Activated T-helper 1 cell treated with anti-CD3 and anti-CD28 coated beads, Interleukin-2, amount 50 U/mL, for 16 hours (primary cell): ENCODE data around the gene SMARCA2.

ENCODE experiments used
- DNase-seq, 2 donors: peaks; one replicate each; pipeline ENCODE4 v3.0.0-alpha.2; 2020; ENCODE audit warnings: low read depth in 1 of 2, low spot score in 1 of 2

The SMARCA2 gene

GRCh38 chr9:2039294-2040180 is 24.4 kb downstream of the SMARCA2 start:
- no peak for DNase-seq

GRCh38 chr9:2040828-2041227 is 25.7 kb downstream of the SMARCA2 start:
- DNase-seq: no peak

- no peak for DNase-seq
Observed at GRCh38 chr9:2041736-2042135, 26.6 kb downstream of the SMARCA2 start.

- no peak for DNase-seq
Observed at GRCh38 chr9:2043243-2043642, 28.1 kb downstream of the SMARCA2 start.

DNA sequence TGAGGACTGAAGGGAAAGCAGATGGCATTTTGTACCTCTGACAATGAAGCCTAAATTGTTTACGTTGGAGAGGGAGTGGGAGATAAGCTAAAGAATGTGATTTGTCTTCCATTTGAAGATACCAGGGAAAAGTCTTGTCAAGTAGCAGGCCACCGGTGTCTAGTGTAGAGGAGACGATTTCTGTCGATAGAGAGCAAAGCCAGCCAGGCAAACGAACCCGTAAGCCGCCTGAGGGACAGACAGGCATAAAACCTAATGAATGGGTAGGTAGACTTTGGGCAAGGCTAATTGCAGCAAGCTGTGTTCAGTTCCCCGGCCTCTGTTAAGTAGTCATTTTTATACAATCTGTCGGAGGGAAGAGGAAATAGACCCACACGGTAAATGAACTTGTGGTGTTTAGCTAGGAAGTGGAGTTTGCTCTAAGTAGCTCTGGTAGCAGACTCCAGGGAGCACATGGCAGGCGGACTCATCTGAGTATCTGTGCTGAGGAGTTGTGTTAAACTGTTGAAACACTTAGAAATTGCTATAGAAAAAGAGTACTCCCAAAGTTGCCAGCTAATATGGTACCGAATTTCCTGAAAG is 28.8 kb downstream of the SMARCA2 start:
- DNase-seq: no peak

DNA sequence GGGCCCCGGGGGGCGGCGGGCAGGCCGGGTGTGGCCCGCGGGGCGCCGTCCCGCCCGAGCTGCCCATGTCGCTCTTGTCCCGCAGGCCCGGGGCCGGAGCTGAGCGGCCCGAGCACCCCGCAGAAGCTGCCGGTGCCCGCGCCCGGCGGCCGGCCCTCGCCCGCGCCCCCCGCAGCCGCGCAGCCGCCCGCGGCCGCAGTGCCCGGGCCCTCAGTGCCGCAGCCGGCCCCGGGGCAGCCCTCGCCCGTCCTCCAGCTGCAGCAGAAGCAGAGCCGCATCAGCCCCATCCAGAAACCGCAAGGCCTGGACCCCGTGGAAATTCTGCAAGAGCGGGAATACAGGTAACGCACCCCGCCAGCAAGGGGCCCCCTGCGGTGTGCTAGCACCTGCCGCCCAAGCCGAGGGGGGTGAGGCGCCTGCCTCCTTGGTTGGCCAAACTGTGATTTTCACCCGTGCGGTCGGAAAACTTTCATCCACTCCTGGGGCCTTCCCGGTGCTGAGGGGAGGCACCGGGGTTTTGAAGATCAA is 32.1 kb downstream of the SMARCA2 start:
- no peak for DNase-seq

DNA sequence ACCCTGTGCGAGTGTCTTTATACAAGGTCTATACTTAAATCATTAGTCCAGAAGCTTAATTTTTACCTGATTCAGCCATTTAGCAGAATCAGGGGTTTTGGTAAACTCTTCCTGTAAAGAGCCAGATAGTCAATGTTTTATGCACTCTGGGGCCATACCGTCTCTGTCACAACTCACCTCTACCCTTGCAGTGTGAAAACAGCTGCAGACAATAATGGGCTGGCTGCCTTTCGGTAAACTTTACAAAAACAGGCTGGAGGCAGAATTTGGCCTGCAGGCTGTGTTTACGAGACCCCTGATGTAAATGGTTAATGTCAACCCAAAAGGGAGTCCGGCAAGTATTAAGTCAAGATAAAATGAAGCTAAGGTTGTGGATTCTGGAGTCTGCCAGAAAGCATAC is 32.8 kb downstream of the SMARCA2 start:
- no peak for DNase-seq

- DNase-seq: no peak
Observed at GRCh38 chr9:2050236-2050635, 35.1 kb downstream of the SMARCA2 start.

GRCh38 chr9:2053883-2054845 is 39.0 kb downstream of the SMARCA2 start:
- DNase-seq: peak; percentile 31 to 47

GRCh38 chr9:2055203-2055658 is 40.1 kb downstream of the SMARCA2 start:
- no peak for DNase-seq

GRCh38 chr9:2059274-2059929 is 44.3 kb downstream of the SMARCA2 start:
- no peak for DNase-seq

DNA sequence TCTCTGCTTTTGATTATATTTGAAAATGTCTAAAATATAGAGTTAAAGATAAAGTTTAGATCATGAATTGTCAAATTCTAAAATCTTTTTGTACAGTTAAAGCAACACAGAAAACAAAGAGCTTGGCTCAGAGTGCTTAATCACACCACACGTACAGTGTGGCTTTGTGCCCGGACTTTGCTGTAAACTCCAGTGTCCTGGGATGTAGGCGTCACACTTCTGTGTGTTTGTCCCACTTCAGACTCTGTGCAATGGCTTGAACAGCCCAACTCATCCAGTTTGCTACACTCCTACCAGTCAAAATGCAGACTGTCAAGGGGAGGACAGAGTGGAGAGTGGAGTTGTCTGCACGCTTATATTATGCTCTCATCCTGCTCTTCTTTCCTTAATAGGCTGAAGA is 45.3 kb downstream of the SMARCA2 start:
- DNase-seq: no peak

DNA sequence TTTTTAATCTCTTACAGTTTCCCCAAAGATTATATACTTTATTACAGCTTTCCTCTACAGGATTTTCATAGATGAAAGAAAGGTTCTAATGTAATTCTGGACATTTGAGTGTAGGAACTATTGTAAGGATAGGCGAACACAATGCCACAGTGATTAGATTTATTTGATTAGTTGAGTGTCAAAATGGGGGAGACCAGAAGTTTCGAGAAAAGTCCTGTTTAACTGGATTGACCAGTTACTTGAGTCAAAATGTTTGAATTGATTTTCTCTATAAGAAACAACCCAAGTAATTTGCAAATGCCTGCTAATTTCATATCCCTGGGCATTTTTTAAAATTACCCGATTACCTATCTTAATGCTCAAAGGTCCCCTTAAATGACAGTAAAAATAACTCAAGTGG is 50.6 kb downstream of the SMARCA2 start:
- DNase-seq: no peak

- DNase-seq: no peak
Observed at GRCh38 chr9:2066312-2067273, 51.4 kb downstream of the SMARCA2 start.

- no peak for DNase-seq
Observed at GRCh38 chr9:2072752-2073405, 57.7 kb downstream of the SMARCA2 start.

GRCh38 chr9:2082772-2083171 is 67.6 kb downstream of the SMARCA2 start:
- DNase-seq: no peak

DNA sequence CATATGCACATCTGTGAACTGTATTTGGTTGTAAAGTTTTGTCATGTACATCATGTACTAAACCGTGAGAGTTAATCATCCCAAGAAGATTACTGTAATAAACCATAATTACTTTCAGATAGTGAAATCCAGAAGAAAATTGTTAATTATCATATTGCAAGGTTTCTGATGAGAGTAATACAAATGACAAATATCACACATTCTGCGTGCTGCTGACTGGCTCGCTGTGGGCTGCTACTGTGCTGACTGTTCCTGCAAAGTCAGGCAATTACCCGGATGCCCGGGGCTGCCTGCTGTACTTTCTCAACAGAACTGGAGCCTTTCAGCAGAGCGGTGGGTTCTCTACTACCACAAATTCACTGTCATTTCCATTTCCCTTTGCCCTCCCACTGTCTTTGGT is 68.3 kb downstream of the SMARCA2 start:
- DNase-seq: no peak

- DNase-seq: no peak
Observed at GRCh38 chr9:2085716-2086115, 70.6 kb downstream of the SMARCA2 start.

GRCh38 chr9:2086116-2086515 is 71.0 kb downstream of the SMARCA2 start:
- no peak for DNase-seq
